Osteoblast (primary cell): ENCODE data around the gene PSTPIP2. TPM values are rescaled to one million over a fixed set of nuclear protein-coding genes. Genes with fewer than 3 reads are reported as not detected.
A peak's percentile ranks its signal among the peaks of the same experiment; 100 is the strongest.

Experiments used
- DNase-seq: peaks from one replicate; pipeline ENCODE4 v3.0.0; 2011; ENCODE audit warnings: low spot score, mixed read lengths; ENCODE audit not compliant: insufficient read length; ENCODE audit errors: missing footprints
- H2AFZ ChIP-seq: 2 replicates; pipeline ENCODE4 v1.6.0; 2011; ENCODE audit warnings: mild to moderate bottlenecking, low read length
- H3K27ac ChIP-seq: 2 replicates; pipeline ENCODE4 v1.5.1; 2011; ENCODE audit warnings: mild to moderate bottlenecking, low read depth, low read length, moderate library complexity
- H3K27me3 ChIP-seq: 2 replicates; pipeline ENCODE4 v1.6.0; 2012; ENCODE audit warnings: mild to moderate bottlenecking, control low read depth, inconsistent platforms, low read length, moderate library complexity; ENCODE audit not compliant: insufficient read depth
- H3K36me3 ChIP-seq: 2 replicates; pipeline ENCODE4 v1.5.1; 2011; ENCODE audit warnings: mild to moderate bottlenecking, low read length, control low read depth, moderate library complexity; ENCODE audit not compliant: insufficient read depth
- H3K4me1 ChIP-seq: 2 replicates; pipeline ENCODE4 v1.5.1; 2011; ENCODE audit warnings: mild to moderate bottlenecking, low read length, control low read depth, moderate library complexity; ENCODE audit not compliant: insufficient read depth
- H3K4me2 ChIP-seq: 2 replicates; pipeline ENCODE4 v1.6.0; 2011; ENCODE audit warnings: mild to moderate bottlenecking, low read length; ENCODE audit not compliant: insufficient read depth
- H3K4me3 ChIP-seq: fragments of 200-600 bp; sonication (generic); 3 replicates; pipeline ENCODE4 v1.5.1; 2012; ENCODE audit warnings: mild to moderate bottlenecking, low read length, inconsistent platforms; ENCODE audit not compliant: insufficient read depth
- H3K79me2 ChIP-seq: 2 replicates; pipeline ENCODE4 v1.6.0; 2012; ENCODE audit warnings: mild to moderate bottlenecking, low read length, control low read depth, inconsistent platforms; ENCODE audit not compliant: insufficient read depth
- H3K9me3 ChIP-seq: 2 replicates; pipeline ENCODE4 v1.5.1; 2011; ENCODE audit warnings: low read depth, low read length, control low read depth
- H4K20me1 ChIP-seq: 2 replicates; pipeline ENCODE4 v1.6.0; 2012; ENCODE audit warnings: mild to moderate bottlenecking, low read length, control low read depth; ENCODE audit not compliant: insufficient read depth
- CTCF ChIP-seq: IDR thresholded peaks from 2 replicates; pipeline ENCODE4 v1.5.1; 2011; ENCODE audit warnings: mild to moderate bottlenecking, low read depth, low read length, moderate library complexity; ENCODE audit errors: extremely low read depth
- total RNA-seq: library from RNA; depleted of rRNA; stranded (reverse); fragments of >200 nt; gene quantifications from 2 replicates; pipeline ENCODE4 v1.2.3, GENCODE V29; 2012

The PSTPIP2 gene
- total RNA-seq, 1 donor: 5.8 TPM

- TF ChIP-seq CTCF: no peak
- Histone ChIP-seq H4K20me1 (no peaks in the 10 kb centered on the region), H3K4me1 (peaks cover 14% of the 10 kb centered on the region), H3K27me3 (no peaks in the 10 kb centered on the region), H3K9me3 (no peaks in the 10 kb centered on the region), H3K36me3 (no peaks in the 10 kb centered on the region), H3K79me2 (no peaks in the 10 kb centered on the region), H3K27ac (no peak overlapping the region), H2AFZ (no peak overlapping the region), H3K4me3 (no peak overlapping the region), H3K4me2 (no peak overlapping the region)
- DNase-seq: no peak
These were observed 34.4 kb downstream of the PSTPIP2 start for GRCh38 chr18:46037512-46038305.

GRCh38 chr18:46035696-46036680, 36.1 kb downstream of the PSTPIP2 start:
- H3K27me3 ChIP-seq: no peaks in the 10 kb centered on the region
- DNase-seq: peak; percentile 87
- TF ChIP-seq CTCF: no peak

GRCh38 chr18:46034230-46034629, 37.8 kb downstream of the PSTPIP2 start:
- Histone ChIP-seq H3K27me3 (no peaks in the 10 kb centered on the region), H3K36me3 (no peaks in the 10 kb centered on the region), H3K4me1 (peaks cover 9% of the 10 kb centered on the region), H3K4me3 (no peak overlapping the region), H3K27ac (no peak overlapping the region), H3K4me2 (no peak overlapping the region), H3K79me2 (no peaks in the 10 kb centered on the region), H4K20me1 (no peaks in the 10 kb centered on the region), H2AFZ (no peak overlapping the region), H3K9me3 (no peaks in the 10 kb centered on the region)
- peak; percentile 69 for DNase-seq
- no peak for TF ChIP-seq CTCF

More at GRCh38 chr18:46035696-46036680, 36.1 kb downstream of the PSTPIP2 start:
- H3K4me2 ChIP-seq: no peak overlapping the region
- no peaks in the 10 kb centered on the region for H3K9me3 ChIP-seq
- H3K4me3 ChIP-seq: no peak overlapping the region
- H3K27ac ChIP-seq: no peak overlapping the region
- no peaks in the 10 kb centered on the region for H3K36me3 ChIP-seq
- H3K79me2 ChIP-seq: no peaks in the 10 kb centered on the region
- peaks cover 9% of the 10 kb centered on the region for H3K4me1 ChIP-seq
- H2AFZ ChIP-seq: no peak overlapping the region
- H4K20me1 ChIP-seq: no peaks in the 10 kb centered on the region

GRCh38 chr18:46031741-46032140, 40.3 kb downstream of the PSTPIP2 start:
- no peaks in the 10 kb centered on the region for H3K36me3 ChIP-seq
- no peaks in the 10 kb centered on the region for H3K27me3 ChIP-seq
- no peaks in the 10 kb centered on the region for H4K20me1 ChIP-seq
- no peak overlapping the region for H2AFZ ChIP-seq
- H3K9me3 ChIP-seq: no peaks in the 10 kb centered on the region
- H3K4me1 ChIP-seq: peaks cover 14% of the 10 kb centered on the region
- no peak for DNase-seq
- TF ChIP-seq CTCF: no peak
- no peak overlapping the region for H3K4me3 ChIP-seq
- H3K79me2 ChIP-seq: no peaks in the 10 kb centered on the region
- no peak overlapping the region for H3K4me2 ChIP-seq
- H3K27ac ChIP-seq: no peak overlapping the region
